Progenitor cell of endocrine pancreas (in vitro differentiated cells): ENCODE measurements around the gene GLB1L3. TPM values are rescaled to one million over a fixed set of nuclear protein-coding genes. Genes with fewer than 3 reads are reported as not detected.

Experiments used
- DNase-seq: peaks from one replicate; pipeline ENCODE4 v3.0.0; 2021; ENCODE audit warnings: low spot score; ENCODE audit not compliant: unreplicated experiment
- H3K27ac Mint-ChIP-seq: 2 replicates; pipeline ENCODE4 v1.8.0; 2021; ENCODE audit warnings: mild to moderate bottlenecking, moderate library complexity, mixed read lengths
- H3K27me3 Mint-ChIP-seq: 2 replicates; pipeline ENCODE4 v1.8.0; 2021; ENCODE audit warnings: mixed read lengths
- H3K36me3 Mint-ChIP-seq: 2 replicates; pipeline ENCODE4 v1.8.0; 2022; ENCODE audit warnings: mixed read lengths; ENCODE audit not compliant: insufficient read depth
- H3K4me1 Mint-ChIP-seq: 2 replicates; pipeline ENCODE4 v1.8.0; 2021; ENCODE audit warnings: low read depth, mixed read lengths
- H3K4me3 Mint-ChIP-seq: 2 replicates; pipeline ENCODE4 v1.8.0; 2021; ENCODE audit warnings: low read depth, mild to moderate bottlenecking, moderate library complexity, mixed read lengths
- H3K9me3 Mint-ChIP-seq: 2 replicates; pipeline ENCODE4 v1.8.0; 2021; ENCODE audit warnings: low read depth, mixed read lengths
- total RNA-seq: library from RNA; stranded (reverse); gene quantifications from 2 replicates; pipeline ENCODE4 v1.2.1, GENCODE V29; 2021
- TF ChIP-seq, protein P1 (sequence below): fragments of 200-600 bp; sonication (generic); IDR thresholded peaks from one replicate; pipeline ENCODE4 v1.5.0; 2021; ENCODE audit warnings: antibody characterized with exemption, mild to moderate bottlenecking; ENCODE audit not compliant: unreplicated experiment

GLB1L3 gene
- total RNA-seq, 1 donor from 2014 or later: not detected

DNA sequence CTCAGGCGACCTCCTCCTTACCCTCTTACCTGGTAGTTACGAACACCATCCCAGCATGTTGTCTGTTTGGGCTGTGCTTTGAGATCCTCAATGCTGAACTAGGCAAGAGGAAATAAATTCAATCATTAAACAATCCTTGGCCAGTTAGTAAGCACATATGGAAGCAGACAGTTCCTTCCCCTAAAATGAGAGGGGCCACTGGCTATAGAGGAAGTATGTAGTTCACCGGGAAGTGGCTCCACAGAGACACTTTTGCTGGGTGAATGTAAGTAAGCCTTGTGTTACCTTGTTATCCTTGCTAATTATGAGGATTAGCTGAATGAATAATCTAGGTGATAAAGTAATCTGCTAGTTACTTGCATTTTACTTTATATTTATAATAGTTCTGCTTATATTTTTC lies 25.9 kb upstream of the GLB1L3 start:
- H3K36me3 Mint-ChIP-seq: peaks cover 7% of the 10 kb centered on the region

DNA sequence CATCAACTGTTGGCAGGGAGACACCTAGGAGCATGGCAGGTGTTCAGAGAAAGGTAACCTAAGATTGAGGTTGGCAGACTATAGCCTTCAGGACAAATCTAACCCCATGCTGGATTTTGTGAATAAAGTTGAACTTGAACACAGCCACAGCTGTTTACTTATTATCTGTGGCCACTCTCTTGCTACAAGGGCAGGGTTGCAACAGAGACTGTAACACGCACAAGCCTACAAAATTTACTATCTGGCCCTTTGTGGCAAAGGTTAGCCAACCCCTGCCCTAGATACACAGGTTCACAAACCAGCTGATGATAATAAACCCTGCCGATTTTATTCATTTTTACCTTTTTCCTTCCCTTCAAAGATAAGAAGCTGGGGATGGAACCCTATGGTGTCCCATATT lies 25.5 kb upstream of the GLB1L3 start:
- Mint-ChIP-seq H3K36me3 (peaks cover 7% of the 10 kb centered on the region), H3K4me1 (peaks cover 16% of the 10 kb centered on the region), H3K27ac (no peak overlapping the region), H3K9me3 (no peaks in the 10 kb centered on the region), H3K27me3 (no peaks in the 10 kb centered on the region), H3K4me3 (no peak overlapping the region)
- TF ChIP-seq, protein P1, sequence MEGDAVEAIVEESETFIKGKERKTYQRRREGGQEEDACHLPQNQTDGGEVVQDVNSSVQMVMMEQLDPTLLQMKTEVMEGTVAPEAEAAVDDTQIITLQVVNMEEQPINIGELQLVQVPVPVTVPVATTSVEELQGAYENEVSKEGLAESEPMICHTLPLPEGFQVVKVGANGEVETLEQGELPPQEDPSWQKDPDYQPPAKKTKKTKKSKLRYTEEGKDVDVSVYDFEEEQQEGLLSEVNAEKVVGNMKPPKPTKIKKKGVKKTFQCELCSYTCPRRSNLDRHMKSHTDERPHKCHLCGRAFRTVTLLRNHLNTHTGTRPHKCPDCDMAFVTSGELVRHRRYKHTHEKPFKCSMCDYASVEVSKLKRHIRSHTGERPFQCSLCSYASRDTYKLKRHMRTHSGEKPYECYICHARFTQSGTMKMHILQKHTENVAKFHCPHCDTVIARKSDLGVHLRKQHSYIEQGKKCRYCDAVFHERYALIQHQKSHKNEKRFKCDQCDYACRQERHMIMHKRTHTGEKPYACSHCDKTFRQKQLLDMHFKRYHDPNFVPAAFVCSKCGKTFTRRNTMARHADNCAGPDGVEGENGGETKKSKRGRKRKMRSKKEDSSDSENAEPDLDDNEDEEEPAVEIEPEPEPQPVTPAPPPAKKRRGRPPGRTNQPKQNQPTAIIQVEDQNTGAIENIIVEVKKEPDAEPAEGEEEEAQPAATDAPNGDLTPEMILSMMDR: no peak
- DNase-seq: no peak

More for the DNA sequence above, 25.9 kb upstream of the GLB1L3 start:
- no peak overlapping the region for H3K27ac Mint-ChIP-seq
- TF ChIP-seq, protein P1: no peak
- DNase-seq: no peak
- H3K4me1 Mint-ChIP-seq: peaks cover 16% of the 10 kb centered on the region
- H3K9me3 Mint-ChIP-seq: no peaks in the 10 kb centered on the region
- H3K4me3 Mint-ChIP-seq: no peak overlapping the region
- H3K27me3 Mint-ChIP-seq: no peaks in the 10 kb centered on the region

DNA sequence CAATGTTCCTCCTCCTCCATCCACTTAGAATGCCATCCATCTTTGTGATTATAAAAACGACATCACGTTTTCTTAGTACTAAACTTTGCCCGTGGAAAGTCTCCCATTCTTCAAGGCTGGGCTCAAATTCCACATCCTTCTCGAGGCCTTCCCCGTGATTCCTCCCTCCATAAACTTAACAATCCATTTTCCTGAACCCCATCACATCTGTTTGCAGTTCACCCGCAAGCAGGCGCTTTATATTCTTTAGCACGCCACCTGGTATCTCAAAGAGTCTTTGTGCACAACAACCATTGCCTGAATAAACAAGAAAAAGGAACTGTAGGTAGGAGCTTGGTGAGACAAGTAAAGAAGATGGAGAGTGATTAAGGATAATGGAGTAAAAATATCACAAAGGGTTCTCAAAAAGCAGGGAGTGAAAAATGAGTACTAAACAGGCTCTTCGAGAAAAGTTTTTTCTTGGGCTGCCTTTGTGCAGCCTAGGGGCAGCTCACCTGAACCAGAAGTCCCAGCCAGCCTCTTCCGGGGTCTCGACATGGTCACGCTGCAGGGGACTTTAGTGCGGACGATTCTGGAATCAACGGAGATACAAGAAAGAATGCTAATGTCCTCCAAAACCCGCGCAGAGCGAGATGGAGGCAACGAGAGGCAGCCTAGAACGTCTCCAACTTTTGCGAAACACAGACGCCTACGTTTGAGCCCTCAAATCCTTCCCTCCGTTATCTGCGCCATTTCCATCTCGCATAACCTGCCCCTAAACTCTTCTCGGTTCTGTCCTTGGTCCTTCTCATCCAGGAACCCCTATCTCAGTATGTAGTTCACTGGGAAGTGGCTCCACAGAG lies 23.6 kb upstream of the GLB1L3 start:
- H3K27ac Mint-ChIP-seq: peak overlapping the region; percentile 78
- H3K36me3 Mint-ChIP-seq: peaks cover 7% of the 10 kb centered on the region
- H3K27me3 Mint-ChIP-seq: no peaks in the 10 kb centered on the region
- H3K9me3 Mint-ChIP-seq: no peaks in the 10 kb centered on the region
- TF ChIP-seq, protein P1: no peak
- H3K4me1 Mint-ChIP-seq: peaks cover 16% of the 10 kb centered on the region
- H3K4me3 Mint-ChIP-seq: peak overlapping the region; percentile 85
- DNase-seq: no peak

DNA sequence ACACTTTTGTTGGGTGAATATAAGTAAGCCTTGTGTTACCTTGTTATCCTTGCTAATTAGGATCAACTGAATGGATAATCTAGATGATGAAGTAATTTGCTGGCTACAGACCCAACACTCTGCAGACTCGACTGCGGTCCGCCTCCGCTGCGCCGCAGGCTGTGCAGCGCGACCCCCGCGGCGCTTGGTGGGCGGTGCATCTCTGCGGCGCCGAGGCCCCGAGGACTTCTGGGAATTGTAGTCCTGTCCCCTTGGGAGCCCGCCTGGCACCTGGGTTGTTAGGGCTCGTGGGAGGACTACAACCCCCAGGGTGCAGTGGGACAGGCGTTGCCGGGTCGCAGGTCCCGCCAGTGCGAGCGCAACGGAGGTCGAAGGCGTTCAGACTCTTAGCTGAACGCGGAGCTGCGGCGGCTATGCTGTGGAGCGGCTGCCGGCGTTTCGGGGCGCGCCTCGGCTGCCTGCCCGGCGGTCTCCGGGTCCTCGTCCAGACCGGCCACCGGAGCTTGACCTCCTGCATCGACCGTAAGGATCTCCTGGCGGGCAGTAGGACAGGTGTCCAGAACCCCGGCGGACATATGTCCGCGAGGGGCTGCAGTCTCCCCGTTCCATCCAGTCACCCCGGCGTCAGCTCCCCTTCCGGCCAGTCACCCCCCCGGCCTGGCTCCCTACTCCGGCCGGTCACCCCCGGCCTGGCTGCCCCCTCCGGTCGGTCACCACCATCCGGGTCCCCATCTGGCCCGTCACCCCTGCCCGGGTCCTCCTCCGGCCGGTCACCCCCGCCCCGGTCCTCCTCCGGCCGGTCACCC lies 22.8 kb upstream of the GLB1L3 start, which contains the start of the genes ACAD8 and THYN1:
TSS of gene ACAD8 (plus strand) at position 381 of the 806 bp plus-strand sequence. CDS start at position 414, 33 bp downstream.
TSS of gene THYN1 (minus strand) at position 165 of the 806 bp plus-strand sequence. CDS start 470 bp downstream, outside the sequence.
- DNase-seq: peak; percentile 93
- Mint-ChIP-seq H3K9me3 (no peaks in the 10 kb centered on the region), H3K27ac (peak within 1 kb of the TSS; percentile 78), H3K4me1 (peaks cover 16% of the 10 kb centered on the region), H3K4me3 (peak within 1 kb of the TSS; percentile 85), H3K27me3 (no peaks in the 10 kb centered on the region), H3K36me3 (peaks cover 6% of the 10 kb centered on the region)
- TF ChIP-seq, protein P1: peak; percentile 25
